Stimulated activated CD8-positive, alpha-beta memory T cell treated with anti-CD3 and anti-CD28 coated beads, Interleukin-7, amount 100 ng/mL, for 48 hours (primary cell): ENCODE results near the gene SSR4.

Experiments used
- DNase-seq, 2 donors: peaks; one replicate each; pipeline ENCODE4 v3.0.0-alpha.2; 2020; ENCODE audit warnings: low read depth in 1 of 2; ENCODE audit errors: extremely low read depth in 1 of 2

Gene SSR4

DNA sequence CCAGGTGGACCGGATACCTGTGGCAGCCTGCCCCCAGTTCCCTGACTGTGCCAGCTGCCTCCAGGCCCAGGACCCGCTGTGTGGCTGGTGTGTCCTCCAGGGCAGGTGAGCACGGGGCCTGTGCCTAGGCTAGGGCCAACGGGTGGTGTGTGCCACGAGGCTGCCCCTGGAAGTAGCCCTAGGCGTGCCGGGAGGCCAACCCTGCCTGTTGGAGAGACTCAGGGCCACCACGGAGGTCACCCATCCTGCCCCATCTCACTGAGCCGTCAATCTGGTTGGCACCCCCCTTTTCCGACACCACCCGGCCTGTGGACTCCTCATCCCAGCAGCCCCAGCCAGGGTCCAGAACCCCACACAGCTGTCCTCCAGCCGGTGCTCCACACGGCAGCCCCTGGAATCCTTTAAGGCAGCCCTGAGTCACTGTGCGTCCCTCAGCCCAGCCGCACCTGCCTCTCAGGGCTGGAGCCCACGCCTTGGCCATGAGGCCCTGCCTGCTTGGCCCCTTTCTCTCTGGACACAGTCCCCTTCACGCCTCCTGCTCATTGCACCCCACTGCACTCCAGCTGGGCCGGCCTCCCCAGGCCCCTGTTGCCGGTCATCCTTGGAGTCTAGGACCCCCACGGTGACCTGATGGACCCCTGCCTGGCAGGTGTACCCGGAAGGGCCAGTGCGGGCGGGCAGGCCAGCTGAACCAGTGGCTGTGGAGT is 25.2 kb upstream of the SSR4 start:
- DNase-seq = no peak

DNA sequence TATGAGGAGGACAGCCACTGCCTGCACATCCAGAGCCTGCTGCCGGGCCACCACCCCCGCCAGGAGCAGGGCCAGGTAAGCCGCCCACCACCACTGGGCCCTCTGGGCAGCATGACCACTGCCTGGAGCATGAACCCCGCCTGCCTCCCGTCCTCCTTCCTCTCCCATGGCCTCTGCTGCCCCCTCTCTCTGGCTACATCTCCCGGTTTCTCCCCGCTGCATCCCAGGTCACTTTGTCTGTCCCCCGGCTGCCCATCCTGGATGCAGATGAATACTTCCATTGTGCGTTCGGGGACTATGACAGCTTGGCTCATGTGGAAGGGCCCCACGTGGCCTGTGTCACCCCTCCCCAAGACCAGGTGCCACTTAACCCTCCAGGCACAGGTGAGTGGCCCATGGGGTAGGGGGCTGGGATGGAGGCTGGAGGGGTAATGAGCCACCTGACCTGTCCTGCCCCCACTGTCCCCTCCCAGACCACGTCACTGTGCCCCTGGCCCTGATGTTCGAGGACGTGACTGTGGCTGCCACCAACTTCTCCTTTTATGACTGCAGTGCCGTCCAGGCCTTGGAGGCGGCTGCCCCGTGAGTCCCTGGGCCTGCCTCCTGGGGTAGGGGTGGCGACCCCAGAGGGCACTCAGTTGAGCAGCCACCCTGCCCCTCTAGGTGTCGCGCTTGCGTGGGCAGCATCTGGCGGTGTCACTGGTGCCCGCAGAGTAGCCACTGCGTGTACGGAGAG is 24.4 kb upstream of the SSR4 start:
- no peak for DNase-seq

DNA sequence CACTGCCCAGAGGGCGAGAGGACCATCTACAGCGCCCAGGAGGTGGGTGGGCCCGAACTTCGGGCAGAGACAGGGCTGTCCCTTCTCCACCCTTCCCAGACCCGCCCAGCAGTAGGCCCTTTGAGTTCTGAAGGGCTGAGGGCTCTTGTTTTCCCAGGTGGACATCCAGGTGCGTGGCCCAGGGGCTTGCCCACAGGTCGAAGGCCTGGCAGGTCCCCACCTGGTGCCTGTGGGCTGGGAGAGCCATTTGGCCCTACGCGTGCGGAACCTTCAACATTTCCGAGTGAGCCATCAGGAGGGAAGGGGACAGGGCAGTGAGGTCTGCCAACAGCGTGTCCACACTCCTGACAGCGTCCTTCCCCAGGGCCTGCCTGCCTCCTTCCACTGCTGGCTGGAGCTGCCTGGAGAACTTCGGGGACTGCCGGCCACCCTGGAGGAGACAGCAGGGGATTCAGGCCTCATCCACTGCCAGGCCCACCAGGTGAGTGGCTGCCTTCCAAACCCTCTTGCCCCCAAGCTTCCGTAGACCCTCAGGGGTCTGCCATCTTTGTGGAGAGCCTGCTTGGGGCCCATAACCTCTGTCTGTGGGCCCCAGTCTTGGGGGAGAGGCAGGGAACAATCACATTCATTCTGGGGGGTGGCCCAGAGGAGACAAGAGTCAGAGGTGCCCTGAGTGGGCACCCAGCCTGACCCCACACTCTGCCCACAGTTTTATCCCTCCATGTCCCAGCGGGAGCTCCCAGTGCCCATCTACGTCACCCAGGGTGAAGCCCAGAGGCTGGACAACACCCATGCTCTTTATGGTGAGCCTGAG is 23.7 kb upstream of the SSR4 start:
- DNase-seq = no peak

DNA sequence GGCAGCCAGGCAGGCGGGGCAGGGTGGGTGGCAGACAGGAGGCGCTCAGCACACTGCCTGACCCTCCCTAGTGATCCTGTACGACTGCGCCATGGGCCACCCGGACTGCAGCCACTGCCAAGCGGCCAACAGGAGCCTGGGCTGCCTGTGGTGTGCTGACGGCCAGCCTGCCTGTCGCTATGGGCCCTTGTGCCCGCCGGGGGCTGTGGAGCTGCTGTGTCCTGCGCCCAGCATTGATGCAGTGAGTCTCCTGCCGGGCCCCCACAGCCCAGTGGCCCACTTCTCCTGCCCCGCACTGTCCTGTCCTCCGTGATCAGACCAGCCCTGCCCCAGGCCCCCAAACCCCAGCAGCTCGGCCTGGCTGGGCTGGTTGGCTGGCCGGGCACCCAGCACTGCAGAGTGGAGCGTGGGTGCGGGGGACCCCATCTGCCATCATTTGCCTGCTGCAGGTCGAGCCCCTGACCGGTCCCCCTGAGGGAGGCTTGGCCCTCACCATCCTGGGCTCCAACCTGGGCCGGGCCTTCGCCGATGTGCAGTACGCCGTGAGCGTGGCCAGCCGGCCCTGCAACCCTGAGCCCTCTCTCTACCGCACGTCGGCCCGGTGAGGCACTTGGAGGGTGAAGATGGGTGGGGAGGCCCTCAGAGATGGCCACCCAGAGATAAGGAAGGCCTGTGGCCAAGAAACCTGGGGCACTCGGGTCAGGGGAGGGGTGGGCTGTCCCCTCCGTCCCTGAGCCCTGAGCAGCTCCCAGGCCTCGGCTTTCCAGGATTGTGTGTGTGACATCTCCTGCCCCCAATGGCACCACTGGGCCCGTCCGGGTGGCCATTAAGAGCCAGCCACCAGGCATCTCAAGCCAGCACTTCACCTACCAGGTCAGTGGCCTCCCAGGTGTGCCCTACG is 22.8 kb upstream of the SSR4 start:
- no peak for DNase-seq

DNA sequence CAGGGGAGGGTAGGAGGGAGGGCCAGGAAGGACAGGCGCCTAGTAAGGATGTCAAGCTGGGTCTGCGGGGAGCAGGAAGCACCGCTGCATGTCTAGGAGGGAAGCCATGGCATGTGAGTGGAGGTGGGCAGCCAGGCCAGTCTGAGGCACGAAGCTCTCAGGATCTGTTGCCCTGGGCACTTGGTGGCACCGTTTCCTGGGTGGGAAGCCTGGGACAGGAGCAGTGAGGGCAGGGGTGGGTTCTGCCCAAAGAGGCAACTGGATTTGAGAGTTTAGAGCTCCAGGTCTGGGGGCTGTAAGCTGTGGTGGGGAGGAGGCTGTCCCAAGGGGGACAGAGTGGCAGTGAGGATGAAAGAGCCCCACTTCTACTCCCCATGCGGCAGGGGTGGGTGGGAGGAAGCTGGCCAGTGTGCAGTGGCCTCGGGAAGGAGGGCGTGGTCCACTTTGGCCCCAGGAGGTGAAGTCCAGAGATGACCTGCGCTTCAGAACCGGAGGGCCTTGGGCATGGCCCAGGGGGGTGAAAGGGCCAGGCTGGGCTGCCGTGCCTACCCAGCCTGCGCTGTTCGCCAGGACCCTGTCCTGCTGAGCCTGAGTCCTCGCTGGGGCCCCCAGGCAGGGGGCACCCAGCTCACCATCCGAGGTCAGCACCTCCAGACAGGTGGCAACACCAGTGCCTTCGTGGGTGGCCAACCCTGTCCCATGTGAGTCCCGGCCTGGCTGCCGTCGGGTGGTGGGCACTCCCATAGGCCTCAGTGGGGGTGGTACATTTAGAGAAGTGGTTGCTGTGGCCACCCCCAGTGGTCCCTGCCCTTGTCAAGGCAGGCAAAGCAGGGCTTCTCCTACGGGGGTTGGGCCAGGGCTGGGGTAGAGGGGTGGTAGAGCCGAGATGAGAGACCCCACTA is 21.9 kb upstream of the SSR4 start:
- DNase-seq = no peak

DNA sequence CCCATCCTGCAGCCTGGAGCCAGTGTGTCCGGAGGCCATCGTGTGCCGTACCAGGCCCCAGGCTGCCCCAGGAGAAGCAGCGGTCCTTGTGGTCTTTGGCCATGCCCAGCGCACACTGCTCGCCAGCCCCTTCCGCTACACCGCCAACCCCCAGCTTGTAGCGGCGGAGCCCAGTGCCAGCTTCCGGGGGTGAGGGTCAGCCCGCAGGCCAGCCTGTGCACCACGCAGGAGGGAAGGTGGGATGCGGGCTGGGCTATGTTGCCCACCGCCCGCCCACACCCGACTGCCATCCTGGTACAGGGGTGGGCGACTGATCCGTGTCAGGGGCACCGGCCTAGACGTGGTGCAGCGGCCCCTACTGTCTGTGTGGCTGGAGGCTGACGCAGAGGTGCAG is 21.3 kb upstream of the SSR4 start:
- DNase-seq = no peak

DNA sequence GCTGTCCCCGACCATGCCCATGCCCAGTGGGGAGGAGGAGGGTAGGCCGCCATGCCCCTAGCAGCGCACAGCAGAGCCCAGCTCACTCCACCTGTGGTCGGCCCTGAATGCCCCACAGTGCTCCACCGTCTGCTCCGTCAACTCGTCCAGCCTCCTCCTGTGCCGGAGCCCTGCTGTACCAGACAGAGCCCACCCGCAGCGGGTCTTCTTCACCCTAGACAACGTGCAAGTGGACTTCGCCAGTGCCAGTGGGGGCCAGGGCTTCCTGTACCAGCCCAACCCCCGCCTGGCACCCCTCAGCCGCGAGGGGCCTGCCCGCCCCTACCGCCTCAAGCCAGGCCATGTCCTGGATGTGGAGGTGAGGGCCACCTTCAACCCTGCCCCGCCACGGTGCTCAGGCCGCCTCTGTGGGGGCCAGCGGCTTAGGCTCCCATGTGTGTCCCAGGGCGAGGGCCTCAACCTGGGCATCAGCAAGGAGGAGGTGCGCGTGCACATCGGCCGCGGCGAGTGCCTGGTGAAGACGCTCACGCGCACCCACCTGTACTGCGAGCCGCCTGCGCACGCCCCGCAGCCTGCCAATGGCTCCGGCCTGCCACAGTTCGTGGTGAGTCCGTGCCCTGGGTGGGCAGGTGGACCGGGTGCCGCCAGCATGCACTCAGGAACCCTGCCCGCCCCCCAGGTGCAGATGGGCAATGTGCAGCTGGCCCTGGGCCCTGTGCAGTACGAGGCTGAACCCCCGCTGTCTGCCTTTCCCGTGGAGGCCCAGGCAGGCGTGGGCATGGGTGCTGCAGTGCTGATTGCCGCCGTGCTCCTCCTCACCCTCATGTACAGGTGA is 20.5 kb upstream of the SSR4 start:
- DNase-seq = no peak

DNA sequence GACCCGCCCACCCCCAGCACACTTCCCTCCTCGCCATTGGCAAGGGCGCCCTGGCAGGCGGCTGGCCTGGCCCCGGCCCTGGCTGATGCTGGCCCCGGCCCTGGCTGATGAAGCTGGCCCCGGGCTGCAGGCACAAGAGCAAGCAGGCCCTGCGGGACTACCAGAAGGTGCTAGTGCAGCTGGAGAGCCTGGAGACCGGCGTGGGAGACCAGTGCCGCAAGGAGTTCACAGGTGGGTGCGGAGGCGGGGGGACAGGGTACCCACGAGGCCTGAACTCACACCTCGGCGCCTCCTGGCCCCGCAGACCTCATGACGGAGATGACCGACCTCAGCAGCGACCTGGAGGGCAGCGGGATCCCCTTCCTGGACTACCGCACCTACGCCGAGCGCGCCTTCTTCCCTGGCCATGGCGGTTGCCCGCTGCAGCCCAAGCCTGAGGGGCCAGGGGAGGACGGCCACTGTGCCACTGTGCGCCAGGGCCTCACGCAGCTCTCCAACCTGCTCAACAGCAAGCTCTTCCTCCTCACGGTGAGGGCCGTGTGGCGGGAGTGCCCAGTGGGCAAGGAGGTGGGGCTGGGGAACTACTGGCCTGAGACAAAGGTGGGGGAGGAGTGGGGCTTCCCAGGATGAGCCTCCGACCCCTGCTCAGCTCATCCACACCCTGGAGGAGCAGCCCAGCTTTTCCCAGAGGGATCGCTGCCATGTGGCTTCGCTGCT is 19.7 kb upstream of the SSR4 start:
- no peak for DNase-seq

DNA sequence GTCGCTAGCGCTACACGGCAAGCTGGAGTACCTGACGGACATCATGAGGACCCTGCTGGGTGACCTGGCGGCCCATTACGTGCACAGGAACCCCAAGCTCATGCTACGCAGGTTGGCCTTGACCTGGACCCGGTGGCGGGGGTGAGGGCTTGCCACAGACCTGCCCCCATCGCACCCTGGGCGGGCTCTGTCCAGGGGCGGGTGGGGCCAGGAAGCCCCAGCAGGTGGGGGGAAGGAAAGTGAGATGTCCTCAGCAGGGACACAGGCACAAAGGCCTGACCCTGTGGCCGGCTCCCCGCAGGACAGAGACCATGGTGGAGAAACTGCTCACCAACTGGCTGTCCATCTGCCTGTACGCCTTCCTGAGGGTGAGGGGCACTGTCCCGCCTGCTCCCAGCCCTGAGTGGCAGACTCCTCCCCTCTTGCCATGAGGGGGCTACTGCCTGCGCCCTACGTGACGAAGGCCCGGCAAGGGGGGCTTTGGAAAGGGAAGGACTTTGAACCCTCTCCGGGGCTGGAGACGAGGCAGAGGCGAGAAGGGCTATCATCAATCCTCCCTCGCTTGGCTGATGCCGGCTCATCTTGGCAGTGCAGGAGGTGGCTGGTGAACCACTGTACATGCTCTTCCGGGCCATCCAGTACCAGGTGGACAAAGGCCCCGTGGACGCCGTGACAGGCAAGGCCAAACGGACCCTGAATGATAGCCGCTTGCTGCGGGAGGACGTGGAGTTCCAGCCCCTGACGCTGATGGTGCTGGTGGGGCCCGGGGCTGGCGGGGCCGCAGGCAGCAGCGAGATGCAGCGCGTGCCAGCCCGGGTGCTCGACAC is 19.0 kb upstream of the SSR4 start:
- no peak for DNase-seq

DNA sequence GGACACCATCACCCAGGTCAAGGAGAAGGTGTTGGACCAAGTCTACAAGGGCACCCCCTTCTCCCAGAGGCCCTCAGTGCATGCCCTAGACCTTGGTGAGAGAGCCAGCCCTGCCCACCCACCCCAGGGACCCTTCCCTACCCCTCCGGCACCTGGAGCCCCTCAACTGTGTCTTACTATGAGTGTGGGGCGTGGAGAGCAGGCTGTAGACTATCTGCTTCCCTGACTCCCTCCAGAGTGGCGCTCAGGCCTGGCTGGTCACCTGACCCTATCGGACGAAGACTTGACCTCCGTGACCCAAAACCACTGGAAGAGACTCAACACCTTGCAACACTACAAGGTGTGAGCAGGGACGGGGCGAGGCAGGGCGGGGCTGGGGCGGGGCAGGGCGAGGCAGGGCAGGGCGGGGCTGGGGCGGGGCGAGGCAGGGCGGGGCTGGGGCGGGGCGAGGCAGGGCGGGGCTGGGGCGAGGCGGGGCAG is 18.3 kb upstream of the SSR4 start:
- DNase-seq = no peak

DNA sequence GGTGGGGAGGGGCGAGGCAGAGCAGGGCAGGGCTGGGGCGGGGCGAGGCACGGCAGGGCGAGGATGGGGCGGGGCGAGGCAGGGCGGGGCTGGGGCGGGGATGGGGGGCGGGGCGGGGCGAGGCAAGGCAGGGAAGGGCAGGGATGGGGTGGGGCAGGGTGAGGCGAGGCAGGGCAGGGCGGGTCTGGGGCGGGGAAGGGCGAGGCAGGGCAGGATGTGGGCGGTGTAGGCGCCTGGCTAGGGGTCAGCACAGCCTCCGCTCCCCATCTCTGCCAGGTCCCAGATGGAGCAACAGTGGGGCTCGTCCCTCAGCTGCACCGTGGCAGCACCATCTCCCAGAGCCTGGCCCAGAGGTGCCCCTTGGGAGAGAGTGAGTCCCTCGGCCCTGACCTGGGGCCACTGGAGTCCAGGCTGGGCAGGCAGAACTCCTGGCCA is 17.8 kb upstream of the SSR4 start:
- DNase-seq = no peak

DNA sequence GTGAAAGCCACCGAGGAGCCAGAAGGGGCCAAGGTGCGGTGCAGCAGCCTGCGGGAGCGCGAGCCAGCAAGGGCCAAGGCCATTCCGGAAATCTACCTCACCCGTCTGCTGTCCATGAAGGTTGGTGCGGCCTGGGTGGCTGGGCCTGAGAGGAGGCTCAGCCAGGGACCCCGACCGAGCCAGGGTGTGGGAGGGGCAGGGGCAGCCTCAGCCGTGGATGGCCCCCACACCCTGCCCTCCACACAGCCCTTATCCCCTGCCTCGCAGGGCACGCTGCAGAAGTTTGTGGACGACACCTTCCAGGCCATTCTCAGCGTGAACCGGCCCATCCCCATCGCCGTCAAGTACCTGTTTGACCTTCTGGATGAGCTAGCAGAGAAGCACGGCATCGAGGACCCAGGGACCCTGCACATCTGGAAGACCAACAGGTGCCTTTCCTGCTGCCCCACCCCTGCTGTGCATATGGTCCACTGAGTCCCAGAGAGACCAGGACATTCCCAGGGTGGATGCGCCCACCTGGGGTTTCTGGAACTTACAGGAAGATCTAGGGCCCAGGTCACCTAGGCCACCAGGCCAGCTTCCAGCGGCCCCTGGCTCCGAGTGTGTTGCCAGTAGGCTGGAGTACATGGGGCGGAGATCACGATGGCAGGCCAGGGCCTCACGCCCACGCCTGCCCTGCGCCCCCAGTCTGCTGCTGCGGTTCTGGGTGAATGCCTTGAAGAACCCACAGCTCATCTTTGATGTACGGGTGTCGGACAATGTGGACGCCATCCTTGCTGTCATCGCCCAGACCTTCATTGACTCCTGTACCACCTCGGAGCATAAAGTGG is 17.0 kb upstream of the SSR4 start:
- DNase-seq = no peak

DNA sequence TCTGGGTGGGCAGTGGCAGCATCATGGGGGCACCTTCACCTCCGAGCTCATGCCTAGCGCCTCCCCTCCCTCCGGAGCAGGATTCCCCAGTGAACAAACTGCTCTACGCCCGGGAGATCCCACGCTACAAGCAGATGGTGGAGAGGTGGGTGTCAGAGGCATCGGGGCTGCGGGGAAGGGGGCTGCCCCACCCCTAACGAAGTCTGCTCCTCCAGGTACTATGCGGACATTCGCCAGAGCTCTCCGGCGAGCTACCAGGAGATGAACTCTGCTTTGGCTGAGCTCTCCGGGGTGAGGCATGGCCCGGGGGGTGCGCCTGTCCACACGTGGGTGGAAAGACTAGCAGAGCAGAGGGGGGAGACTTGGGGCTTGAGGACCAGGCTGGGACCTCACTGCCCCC is 16.3 kb upstream of the SSR4 start:
- no peak for DNase-seq

DNA sequence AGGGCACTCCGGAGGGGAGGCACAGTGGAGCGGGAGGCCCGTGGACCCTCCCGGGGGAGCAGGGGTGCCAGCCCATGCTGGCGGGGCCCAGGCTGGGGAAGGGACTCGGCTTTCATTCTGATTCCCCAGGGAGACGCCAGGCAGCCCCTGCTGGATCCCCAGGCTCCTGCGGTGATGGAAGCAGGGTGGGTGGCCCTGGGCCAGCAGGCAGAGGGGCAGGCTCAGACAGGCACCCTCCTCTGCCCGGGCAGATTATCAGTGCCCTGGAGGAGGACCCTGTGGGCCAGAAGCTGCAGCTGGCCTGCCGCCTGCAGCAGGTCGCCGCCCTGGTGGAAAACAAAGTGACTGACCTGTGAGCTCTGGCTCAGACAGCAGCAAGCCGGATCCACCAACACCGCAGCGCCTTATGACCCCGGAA is 15.8 kb upstream of the SSR4 start:
- no peak for DNase-seq

DNA sequence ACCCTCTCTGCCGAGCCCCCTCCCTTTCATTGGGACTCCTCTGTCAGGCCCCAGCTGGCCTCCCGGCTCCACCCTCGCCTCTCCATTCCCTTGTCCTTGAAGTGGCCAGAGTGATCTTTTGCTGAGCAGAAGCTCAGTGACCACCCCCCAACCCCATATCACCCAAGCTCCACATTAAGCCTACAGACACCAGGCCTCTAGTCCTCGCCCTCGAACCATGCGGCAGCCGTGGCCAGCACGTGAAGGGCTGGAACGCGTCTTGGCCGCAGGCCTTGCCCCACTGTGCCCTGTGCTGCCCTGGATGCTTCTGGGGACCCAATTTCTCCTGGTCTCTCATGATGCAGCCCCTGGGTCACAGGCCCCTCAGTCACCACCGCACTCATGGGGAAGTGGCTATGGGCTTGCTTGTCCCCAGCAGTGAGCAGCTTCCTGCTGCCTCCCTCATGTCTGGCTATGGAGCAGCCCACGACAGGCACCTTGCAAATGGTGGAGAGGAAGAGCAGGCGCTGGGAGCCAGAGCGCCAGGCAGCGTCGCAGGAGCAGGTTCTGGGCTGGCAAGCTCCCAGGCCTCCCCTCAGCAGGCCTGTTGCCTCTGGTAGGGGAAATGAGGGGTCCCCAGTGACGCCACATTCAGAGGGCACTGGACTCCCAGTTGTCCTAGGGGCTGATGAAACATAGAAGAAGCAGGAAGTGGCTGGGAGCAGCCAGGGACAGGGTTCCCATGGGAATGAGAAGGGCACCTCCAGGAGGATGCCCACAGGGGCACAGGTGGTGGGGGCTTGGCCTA is 14.4 kb upstream of the SSR4 start:
- no peak for DNase-seq
